Stimulated activated CD4-positive, alpha-beta T cell treated with anti-CD3 and anti-CD28 coated beads, Interleukin-1b, Interleukin-23, amount 100 ng/mL, for 4 hours (primary cell): ENCODE data around the gene C11orf16.
"Not testable (repeated sequence)": the region's sequence is repeated elsewhere in the genome, so short reads cannot be mapped to it uniquely, and the experiment has no call there.

Experiments used
- DNase-seq, 2 donors: peaks; one replicate each; pipeline ENCODE4 v3.0.0-alpha.2; 2020; ENCODE audit warnings: low read depth in 2 of 2

C11orf16 gene

DNA sequence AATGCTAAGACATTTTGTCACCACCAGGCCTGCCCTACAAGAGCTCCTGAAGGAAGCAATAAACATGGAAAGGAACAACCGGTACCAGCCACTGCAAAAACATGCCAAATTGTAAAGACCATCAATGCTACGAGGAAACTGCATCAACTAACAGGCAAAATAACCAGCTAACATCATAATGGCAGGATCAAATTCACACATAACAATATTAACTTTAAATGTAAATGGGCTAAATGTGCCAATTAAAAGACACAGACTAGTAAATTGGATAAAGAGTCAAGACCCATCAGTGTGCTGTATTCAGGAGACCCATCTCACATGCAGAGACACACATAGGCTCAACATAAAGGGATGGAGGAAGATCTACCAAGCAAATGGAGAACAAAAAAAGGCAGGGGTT is 41.6 kb downstream of the C11orf16 start:
- not testable (repeated sequence) for DNase-seq

DNA sequence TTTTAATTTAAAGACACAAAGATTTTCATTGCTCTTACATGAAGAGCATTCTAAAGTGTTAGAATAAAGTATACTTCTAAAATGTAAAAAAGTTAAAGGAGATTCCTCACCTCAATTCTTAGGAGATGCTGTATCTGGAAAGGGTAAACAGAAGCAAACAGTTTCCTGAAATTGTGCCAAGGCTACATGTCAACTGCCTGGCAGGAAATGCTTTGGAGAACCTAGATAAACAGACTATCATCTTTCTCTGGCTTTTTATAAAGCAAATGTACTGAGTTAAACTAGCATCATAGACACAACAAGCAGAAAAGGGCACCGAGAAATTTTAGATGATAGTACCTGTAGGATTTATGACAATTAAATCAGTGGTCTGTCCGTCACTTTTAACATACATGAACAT is 46.4 kb downstream of the C11orf16 start:
- no peak for DNase-seq

DNA sequence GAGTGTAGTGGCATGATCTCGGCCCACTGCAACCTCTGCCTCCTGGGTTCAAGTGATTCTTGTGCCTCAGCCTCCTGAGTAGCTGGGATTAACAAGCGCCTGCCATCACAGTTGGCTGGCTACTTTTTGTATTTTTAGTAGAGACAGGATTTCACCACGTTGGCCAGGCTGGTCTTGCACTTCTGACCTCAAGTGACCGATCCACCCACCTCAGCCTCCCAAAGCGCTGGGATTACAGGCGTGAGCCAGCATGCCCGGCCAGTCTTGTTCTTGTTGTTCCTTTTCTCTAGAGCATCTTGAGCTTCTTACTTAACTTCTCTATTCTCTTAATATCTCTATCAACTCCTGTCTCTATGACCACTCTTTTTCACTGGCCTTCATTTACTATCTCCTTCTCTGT is 51.2 kb downstream of the C11orf16 start:
- not testable (repeated sequence) for DNase-seq

DNA sequence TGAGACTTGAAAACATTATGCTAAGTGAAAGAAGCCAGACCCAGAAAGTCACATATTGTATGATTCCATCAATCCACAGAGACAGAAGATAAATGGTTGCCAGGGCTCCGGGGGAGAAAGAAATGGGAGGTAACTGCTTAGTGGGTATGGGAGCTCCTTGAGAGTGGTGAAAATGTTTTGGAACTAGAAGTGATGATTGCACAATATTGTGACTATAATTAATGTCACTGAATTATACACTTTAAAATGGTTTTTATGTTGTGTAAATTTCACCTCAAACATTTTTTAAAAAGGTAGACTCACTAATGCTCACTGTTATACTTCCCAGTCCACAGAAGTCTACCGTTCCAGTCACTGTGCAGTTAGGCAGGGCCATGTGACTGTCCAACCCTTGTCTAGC is 54.0 kb downstream of the C11orf16 start:
- no peak for DNase-seq

DNA sequence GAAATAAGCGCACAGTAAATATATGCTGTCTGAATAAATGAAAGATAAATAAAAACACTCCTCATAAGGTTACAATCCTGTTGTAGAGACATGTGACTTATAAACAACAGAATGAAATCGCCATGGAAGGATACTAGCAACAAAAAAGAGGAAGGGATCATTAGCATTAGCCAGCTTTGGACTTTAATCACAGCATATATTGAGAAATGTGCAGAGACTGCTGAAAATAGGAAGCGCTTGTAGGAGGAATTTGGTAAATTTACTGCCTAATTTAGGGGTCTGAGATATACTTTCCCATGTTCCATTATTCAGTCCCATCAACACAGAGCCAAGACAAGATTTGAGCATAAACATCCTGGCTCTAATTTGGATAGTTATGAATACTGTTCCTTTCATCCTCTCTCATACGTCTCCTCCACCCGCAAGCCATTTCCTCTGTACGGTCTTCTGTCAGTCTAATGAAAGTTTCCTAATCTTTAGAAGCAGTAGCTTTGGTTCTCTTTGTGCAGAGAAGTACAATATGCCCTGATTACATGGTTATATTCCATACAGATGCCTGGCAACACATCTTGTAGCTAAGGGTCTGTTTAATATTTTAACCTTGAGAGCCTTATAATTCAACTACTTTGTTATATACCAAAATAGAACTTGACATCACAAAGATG is 58.9 kb downstream of the C11orf16 start:
- DNase-seq = no peak

DNA sequence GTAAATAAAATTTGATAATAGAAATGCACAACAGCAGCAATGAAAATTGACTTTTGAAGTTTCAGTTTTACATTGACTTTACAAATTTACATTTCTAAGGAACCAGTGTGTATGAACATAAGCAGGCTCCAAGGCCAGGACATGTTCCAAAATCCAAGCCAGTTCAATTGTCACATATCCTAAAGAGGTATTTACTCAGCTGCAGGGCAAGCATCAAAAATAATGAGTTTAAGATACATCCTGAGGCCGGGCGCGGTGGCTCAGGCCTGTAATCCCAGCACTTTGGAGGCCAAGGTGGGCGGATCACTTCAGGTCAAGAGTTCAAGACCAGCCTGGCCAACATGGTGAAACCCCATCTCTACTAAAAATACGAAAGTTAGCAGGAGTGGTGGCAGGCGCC is 60.8 kb downstream of the C11orf16 start:
- DNase-seq = no peak

DNA sequence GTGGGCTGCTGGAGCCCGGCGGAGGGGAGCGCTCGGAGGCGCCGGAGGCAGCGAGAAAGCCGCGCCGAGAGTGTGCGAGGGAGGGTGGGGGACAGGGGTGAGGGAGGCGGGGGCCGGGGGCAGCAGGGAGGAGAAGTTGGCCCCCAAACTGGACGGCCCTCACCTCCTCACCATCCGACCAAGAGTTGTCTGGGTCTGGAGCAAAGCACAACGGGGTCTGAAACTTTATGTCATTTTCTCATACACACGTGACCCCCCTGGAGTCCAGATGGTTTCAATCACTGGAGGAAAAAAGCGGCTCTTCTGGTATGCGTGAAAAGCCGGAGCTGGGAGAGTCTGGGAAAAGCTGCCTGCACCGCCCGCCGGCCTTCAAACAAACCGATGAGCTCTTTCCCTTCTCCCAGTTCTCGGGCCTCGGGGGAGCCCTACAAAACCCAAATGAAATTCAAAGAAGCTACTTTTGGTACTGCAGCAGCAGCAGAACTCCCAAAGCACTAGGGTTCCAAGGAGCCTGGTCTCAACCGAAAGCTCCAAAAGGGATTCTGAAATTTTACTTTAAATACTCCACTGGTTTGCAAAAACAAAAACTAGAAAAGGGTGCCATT is 61.5 kb downstream of the C11orf16 start:
- DNase-seq = no peak

DNA sequence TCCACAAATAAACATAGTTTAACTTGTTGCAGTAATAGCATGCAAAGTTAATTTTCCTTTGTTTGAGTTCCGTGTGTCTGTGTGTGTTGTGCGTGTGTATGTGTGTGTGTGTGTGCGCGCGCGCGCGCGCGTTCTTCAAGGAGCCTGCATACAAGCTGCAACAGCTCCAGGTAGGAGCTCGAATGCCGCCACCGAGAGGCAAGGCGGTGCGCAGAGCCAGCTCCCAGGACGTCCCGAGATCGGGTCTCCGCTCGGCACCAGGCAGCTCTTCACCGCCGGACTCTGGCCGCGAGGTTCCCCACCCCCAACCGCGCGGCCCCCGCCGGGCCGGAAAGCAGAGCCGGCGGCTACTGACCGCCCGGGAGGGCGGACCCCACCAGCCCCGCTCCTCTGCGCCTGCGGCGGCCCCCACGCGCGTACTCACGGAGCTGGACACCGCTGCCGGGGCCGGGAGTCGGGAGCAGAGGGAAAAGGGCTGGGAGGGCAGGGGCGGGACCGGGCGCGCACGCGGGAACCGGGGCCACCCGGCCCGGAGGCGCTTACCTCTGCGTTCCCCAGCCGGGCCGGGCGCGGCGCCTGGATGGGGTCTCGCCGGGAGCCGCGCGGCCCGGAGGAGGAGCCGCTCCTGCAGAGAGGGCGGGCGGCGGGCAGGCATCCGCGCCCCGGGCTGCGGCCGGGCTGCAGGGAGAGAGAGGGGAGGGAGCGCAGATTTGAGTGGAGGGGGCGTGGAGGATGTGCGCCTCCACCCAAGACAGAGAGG is 62.2 kb downstream of the C11orf16 start:
- no peak for DNase-seq
